Cardiac muscle cell (in vitro differentiated cells and primary cell): ENCODE measurements around the gene PKN3. TPM values are rescaled to one million over a fixed set of nuclear protein-coding genes. Genes with fewer than 3 reads are reported as not detected.
A peak's percentile ranks its signal among the peaks of the same experiment; 100 is the strongest.
"Not testable (repeated sequence)": the region's sequence is repeated elsewhere in the genome, so short reads cannot be mapped to it uniquely, and the experiment has no call there.

Source experiments
- DNase-seq, 2 donors: peaks; one replicate each; pipeline versions ENCODE4 v3.0.0 to v3.0.0-alpha.2; 2010 to 2017; ENCODE audit warnings: low read depth in 1 of 2, low spot score in 1 of 2
- H3K27ac ChIP-seq: fragments of 200-600 bp; sonication (generic); 2 replicates; pipeline ENCODE4 v1.5.1; 2016
- H3K27me3 ChIP-seq: fragments of 200-600 bp; sonication (generic); 2 replicates; pipeline ENCODE4 v1.6.0; 2016; ENCODE audit warnings: control low read depth
- H3K36me3 ChIP-seq: fragments of 200-600 bp; sonication (generic); 2 replicates; pipeline ENCODE4 v1.5.1; 2016; ENCODE audit warnings: control low read depth
- H3K4me1 ChIP-seq: fragments of 200-600 bp; sonication (generic); 2 replicates; pipeline ENCODE4 v1.8.1; 2017; ENCODE audit warnings: low read depth, mild to moderate bottlenecking, mixed run types
- H3K4me3 ChIP-seq: fragments of 200-600 bp; sonication (generic); 2 replicates; pipeline ENCODE4 v1.5.1; 2016; ENCODE audit warnings: mild to moderate bottlenecking
- H3K9me3 ChIP-seq: fragments of 200-600 bp; sonication (generic); 2 replicates; pipeline ENCODE4 v1.5.1; 2017; ENCODE audit warnings: low read depth, mild to moderate bottlenecking, control low read depth
- CTCF ChIP-seq: IDR thresholded peaks from 2 replicates; pipeline ENCODE4 v1.5.1; 2012; ENCODE audit warnings: low read depth, mild to moderate bottlenecking, low read length
- polyA plus RNA-seq: library from polyadenylated mRNA; unstranded; fragments of >200 nt; fragmentation: Nextera tagmentation; extraction: Ambion mirVana; gene quantifications from 2 replicates; pipeline ENCODE4 v1.2.1, GENCODE V29; 2016
- total RNA-seq: library from RNA; depleted of rRNA; stranded (reverse); fragments of >200 nt; gene quantifications from 2 replicates; pipeline ENCODE4 v1.2.3, GENCODE V29; 2016

The PKN3 gene
- total and polyA plus RNA-seq, 2 experiments from 2014 or later: 13.4 to 17.9 TPM

- no peaks in the 10 kb centered on the region for H3K9me3 ChIP-seq
- DNase-seq: no peak
- peaks cover 28% of the 10 kb centered on the region for H3K36me3 ChIP-seq
- no peak for TF ChIP-seq CTCF
- peak overlapping the region; percentile 99 for H3K27ac ChIP-seq
- H3K27me3 ChIP-seq: no peaks in the 10 kb centered on the region
- H3K4me3 ChIP-seq: peak overlapping the region; percentile 91
- H3K4me1 ChIP-seq: peaks cover 21% of the 10 kb centered on the region
Measured at GRCh38 chr9:128689293-128689774, 13.0 kb upstream of the PKN3 start.

GRCh38 chr9:128689820-128690683 is 12.3 kb upstream of the PKN3 start:
- Histone ChIP-seq H3K27me3 (no peaks in the 10 kb centered on the region), H3K27ac (peak overlapping the region; percentile 45), H3K36me3 (peaks cover 29% of the 10 kb centered on the region), H3K9me3 (no peaks in the 10 kb centered on the region), H3K4me3 (peak overlapping the region; percentile 89), H3K4me1 (peaks cover 15% of the 10 kb centered on the region)
- DNase-seq: peak; percentile 57 to 65
- no peak for TF ChIP-seq CTCF

- Histone ChIP-seq H3K9me3 (no peaks in the 10 kb centered on the region), H3K27ac (no peak overlapping the region), H3K4me3 (peak overlapping the region; percentile 89), H3K4me1 (peaks cover 14% of the 10 kb centered on the region), H3K36me3 (peaks cover 32% of the 10 kb centered on the region), H3K27me3 (no peaks in the 10 kb centered on the region)
- no peak for DNase-seq
- no peak for TF ChIP-seq CTCF
Measured at GRCh38 chr9:128690684-128691034, 11.6 kb upstream of the PKN3 start.

- H3K4me1 ChIP-seq, H3K4me3 ChIP-seq, DNase-seq, H3K27ac ChIP-seq, H3K27me3 ChIP-seq, H3K9me3 ChIP-seq: not testable (repeated sequence)
- peaks cover 43% of the 10 kb centered on the region for H3K36me3 ChIP-seq
Measured at GRCh38 chr9:128693738-128694137, 8.6 kb upstream of the PKN3 start.

- DNase-seq: no peak
- H3K9me3 ChIP-seq: no peaks in the 10 kb centered on the region
- TF ChIP-seq CTCF: no peak
- no peak overlapping the region for H3K27ac ChIP-seq
- peaks cover 6% of the 10 kb centered on the region for H3K4me1 ChIP-seq
- no peaks in the 10 kb centered on the region for H3K27me3 ChIP-seq
- H3K36me3 ChIP-seq: peaks cover 43% of the 10 kb centered on the region
- no peak overlapping the region for H3K4me3 ChIP-seq
Measured at GRCh38 chr9:128694344-128694743, 8.0 kb upstream of the PKN3 start.

GRCh38 chr9:128696923-128697707 is 5.2 kb upstream of the PKN3 start:
- no peaks in the 10 kb centered on the region for H3K27me3 ChIP-seq
- no peak overlapping the region for H3K4me3 ChIP-seq
- peak overlapping the region; percentile 62 for H3K27ac ChIP-seq
- DNase-seq: no peak
- TF ChIP-seq CTCF: no peak
- H3K36me3 ChIP-seq: peaks cover 35% of the 10 kb centered on the region
- H3K9me3 ChIP-seq: no peaks in the 10 kb centered on the region
- H3K4me1 ChIP-seq: no peaks in the 10 kb centered on the region

- DNase-seq: not testable (repeated sequence)
Measured at GRCh38 chr9:128699096-128699795, 3.1 kb upstream of the PKN3 start.

More at GRCh38 chr9:128699096-128699795, 3.1 kb upstream of the PKN3 start:
- not testable (repeated sequence) for H3K9me3 ChIP-seq, H3K27me3 ChIP-seq, H3K27ac ChIP-seq, H3K4me3 ChIP-seq, H3K4me1 ChIP-seq
- peaks cover 16% of the 10 kb centered on the region for H3K36me3 ChIP-seq
